Activated CD8-positive, alpha-beta memory T cell treated with anti-CD3 and anti-CD28 coated beads for 1 hour (primary cell): ENCODE measurements around the gene PRKD2.
"Not testable (repeated sequence)": the region's sequence is repeated elsewhere in the genome, so short reads cannot be mapped to it uniquely, and the experiment has no call there.

Experiments
- DNase-seq, 2 donors: peaks; one replicate each; pipeline ENCODE4 v3.0.0-alpha.2; 2020; ENCODE audit warnings: low read depth in 1 of 2; ENCODE audit errors: extremely low read depth in 1 of 2

The PRKD2 gene

DNA sequence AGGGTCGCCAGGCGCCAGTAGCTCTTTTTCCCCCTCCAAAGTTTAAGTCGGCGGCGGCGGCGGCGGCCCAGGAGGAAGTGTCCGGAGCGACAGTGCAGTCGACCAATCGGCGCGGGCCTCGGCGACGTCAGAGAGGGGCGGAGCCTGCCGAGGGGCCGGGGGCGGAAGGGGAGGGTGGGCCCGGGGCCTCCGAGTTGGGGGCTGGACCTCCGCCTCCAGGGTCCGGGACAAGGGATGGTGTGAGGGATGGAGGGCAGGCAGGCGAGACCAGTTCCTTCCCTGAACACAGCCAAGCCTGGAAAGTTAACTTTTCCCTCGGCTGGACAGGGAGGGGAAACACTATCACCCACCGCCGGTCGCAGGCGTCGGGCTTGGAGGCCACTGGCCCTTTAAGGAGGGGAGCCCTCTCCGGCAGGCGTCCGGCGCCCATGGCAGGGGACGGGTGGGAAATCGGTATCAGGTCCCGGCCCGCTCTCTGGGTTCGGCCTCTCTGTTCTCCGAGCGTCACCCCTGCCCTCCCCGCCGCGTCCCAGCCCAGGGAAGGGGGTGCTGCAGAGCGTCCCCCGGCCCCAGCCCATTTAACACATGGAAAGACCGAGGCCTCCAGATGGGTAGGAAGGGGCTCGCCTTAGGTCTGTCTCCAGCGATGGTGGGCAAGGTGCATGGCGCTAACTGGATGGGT lies at the start of gene PRKD2:
PRKD2 (minus strand) TSS at position 81 of the 682 bp plus-strand sequence. CDS start 744 bp downstream, outside the sequence.
- peak; percentile 60 to 89 for DNase-seq

DNA sequence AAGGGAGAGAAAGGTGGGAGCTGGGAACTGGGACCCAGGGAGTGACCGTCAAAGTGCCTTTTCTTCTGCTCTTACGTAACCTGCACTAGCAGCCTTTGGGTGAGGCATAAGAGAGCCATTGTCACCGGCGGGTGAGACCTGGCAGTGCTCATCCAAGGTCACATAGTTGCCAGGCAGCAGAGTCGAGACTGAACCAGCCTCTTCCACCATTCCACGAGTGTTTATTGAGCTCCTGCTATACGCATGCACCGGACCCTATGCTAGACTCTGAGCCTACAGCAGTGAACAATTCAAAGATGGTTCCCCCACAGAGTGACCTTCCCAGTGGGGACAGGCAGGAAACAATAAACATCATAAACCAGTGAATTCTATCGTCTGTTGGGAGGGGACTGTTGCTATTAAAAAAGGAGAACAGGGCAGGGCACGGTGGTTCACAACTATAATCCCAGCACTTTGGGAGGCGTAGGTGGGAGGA lies 47.9 kb upstream of the PRKD2 start:
- DNase-seq = no peak

DNA sequence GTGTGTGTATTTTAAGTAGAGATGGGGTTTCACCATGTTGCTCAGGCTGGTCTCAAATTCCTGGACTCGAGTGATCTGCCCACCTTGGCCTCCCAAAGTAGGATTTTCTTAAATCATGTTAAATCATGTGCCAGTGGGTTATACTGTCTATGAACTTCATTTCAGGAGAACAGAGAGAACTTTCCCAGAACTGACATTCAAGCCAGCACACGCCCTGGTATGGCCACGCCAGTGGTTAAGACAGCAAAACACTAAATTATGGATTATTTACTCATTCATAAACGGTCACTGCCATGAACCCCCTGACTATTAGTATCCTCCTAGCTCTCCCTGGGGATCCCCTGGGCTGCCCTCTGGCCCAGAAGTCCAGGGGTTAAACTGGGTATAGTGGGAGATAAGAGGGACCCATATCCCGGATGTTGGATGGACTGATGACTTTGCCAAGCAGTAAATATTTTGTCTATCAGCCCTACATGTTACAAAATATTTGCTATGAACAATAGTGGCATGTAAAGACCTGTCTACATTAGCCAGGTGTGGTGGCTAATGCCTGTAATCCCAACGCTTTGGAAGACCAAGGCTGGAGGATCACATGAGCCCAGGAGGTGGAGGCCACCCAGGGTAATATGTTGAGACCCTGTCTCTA lies 45.5 kb upstream of the PRKD2 start:
- DNase-seq = no peak

DNA sequence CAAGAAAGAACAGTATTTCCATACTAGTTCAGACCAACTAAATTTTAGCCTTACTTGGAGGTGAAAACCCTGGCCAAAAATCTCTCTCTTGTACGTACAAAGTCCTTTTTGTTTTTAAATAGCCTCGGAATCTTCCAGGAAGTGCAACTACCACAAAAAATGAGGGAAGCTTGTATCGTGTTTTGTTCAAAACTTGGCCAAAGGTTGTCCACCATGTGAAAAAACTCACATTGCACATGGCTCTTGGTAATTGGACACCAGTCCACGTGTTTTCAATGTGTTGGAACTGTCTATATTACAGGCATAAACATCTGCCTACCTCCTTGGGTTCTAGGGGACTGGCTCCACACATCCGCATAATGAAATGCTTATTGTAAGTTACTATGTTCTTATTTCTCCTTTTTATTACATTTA lies 44.5 kb upstream of the PRKD2 start:
- DNase-seq = no peak

DNA sequence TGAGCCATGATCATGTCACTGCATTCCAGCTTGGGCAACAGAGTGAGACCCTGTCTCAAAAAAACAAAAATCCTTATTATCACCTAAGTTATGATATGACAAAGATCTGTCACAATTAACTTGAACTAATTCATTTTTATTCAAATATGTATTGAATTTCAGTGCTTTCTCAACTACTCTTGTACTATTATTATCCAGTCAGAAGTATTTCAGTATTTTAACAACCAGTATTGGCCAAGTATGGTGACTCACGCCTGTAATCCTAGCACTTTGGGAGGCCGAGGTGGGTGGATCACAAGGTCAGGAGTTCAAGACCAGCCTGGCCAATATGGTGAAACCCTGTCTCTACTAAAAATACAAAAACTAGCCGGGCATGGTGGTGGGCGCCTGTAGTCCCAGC lies 44.0 kb upstream of the PRKD2 start:
- not testable (repeated sequence) for DNase-seq

DNA sequence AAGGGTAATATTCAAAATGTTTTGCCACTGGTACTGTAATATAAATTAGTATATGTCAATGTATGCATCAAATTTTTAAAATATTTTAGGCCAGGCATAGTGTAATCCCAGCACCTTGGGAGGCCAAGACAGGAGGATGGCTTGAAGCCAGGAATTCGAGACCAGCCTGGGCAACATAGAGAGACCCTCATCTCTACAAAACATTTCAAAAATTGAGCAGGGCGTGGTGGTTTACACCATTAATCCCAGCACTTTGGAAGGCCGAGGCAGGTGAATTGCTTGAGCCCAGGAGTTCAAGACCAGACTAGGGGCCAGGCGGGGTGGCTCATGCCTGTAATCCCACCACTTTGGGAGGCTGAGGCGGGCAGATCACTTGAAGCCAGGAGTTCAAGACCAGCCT lies 43.4 kb upstream of the PRKD2 start:
- DNase-seq = no peak

DNA sequence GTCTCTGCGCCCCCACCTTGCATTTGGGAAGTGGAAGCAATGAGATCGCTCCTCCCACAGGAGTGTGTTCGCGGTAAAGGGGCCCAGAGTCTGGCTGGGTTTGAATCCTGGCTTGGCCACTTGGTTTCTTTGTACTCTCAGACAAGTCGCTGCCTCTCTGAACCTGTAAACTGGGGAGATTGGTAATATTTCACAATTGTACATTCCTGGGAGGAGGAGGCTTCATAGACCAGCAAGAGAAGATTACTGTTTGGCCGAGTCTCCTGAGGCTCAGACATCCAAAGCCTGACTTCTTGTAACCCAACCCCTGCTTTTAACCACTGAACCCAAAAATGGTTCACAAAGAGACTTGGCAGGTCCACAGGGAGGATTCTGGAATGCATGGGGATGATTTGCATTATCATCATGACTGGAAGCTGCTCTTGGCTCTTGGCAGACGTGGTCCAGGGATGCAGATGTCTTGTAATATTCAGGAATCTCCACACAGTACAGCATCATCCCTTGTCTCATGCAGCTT lies 43.0 kb upstream of the PRKD2 start:
- no peak for DNase-seq

DNA sequence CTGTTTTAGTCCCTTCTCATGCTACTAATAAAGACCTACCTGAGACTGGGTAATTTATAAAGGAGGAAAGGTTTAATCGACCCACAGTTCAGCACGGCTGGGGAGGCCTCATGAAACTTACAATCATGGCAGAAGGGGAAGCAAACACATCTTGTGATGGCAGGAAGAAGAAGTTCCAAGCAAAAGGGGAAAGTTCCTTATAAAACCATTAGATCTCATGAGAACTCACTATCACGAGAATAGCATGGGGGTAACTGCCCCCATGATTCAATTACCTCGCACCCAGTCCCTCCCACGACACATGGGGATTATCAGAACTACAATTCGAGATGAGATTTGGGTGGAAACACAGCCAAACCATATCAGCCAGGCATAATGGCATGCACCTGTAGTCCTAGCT lies 42.3 kb upstream of the PRKD2 start:
- DNase-seq = no peak

DNA sequence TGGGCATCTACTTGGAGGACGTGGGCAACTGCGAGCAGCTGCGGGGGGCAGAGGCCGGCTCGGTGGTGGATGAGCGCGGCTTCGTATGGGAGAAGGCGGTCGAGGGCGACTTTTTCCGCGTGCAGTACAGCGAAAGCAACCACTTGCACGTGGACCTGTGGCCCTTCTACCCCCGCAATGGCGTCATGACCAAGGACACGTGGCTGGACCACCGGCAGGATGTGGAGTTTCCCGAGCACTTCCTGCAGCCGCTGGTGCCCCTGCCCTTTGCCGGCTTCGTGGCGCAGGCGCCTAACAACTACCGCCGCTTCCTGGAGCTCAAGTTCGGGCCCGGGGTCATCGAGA lies 39.6 kb upstream of the PRKD2 start:
- no peak for DNase-seq

DNA sequence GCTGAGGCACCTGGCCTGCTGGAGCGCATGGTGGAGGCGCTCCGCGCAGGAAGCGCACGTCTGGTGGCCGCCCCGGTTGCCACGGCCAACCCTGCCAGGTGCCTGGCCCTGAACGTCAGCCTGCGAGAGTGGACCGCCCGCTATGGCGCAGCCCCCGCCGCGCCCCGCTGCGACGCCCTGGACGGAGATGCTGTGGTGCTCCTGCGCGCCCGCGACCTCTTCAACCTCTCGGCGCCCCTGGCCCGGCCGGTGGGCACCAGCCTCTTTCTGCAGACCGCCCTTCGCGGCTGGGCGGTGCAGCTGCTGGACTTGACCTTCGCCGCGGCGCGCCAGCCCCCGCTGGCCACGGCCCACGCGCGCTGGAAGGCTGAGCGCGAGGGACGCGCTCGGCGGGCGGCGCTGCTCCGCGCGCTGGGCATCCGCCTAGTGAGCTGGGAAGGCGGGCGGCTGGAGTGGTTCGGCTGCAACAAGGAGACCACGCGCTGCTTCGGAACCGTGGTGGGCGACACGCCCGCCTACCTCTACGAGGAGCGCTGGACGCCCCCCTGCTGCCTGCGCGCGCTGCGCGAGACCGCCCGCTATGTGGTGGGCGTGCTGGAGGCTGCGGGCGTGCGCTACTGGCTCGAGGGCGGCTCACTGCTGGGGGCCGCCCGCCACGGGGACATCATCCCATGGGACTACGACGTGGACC lies 39.1 kb upstream of the PRKD2 start:
- DNase-seq = no peak

DNA sequence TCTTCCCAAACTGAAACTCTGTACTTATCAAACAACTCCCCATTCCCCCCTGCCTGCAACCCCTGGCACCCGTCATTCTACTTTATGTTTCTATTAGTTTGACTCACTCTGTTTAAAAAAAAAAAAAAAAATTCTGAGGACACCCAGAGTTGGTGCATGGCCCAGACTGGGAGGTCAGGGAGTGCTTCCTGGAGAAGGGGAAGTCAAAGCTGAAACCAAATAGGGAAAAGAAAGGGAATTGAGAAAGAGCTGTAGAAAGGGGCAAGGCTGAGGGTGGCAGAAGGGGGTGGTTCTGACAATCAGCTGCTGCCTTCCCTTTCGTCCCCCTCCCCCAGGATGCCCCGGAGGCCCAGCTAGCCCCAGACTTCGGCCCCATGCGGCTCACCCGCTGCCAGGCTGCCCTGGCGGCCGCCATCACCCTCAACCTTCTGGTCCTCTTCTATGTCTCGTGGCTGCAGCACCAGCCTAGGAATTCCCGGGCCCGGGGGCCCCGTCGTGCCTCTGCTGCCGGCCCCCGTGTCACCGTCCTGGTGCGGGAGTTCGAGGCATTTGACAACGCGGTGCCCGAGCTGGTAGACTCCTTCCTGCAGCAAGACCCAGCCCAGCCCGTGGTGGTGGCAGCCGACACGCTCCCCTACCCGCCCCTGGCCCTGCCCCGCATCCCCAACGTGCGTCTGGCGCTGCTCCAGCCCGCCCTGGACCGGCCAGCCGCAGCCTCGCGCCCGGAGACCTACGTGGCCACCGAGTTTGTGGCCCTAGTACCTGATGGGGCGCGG lies 38.4 kb upstream of the PRKD2 start:
- no peak for DNase-seq

DNA sequence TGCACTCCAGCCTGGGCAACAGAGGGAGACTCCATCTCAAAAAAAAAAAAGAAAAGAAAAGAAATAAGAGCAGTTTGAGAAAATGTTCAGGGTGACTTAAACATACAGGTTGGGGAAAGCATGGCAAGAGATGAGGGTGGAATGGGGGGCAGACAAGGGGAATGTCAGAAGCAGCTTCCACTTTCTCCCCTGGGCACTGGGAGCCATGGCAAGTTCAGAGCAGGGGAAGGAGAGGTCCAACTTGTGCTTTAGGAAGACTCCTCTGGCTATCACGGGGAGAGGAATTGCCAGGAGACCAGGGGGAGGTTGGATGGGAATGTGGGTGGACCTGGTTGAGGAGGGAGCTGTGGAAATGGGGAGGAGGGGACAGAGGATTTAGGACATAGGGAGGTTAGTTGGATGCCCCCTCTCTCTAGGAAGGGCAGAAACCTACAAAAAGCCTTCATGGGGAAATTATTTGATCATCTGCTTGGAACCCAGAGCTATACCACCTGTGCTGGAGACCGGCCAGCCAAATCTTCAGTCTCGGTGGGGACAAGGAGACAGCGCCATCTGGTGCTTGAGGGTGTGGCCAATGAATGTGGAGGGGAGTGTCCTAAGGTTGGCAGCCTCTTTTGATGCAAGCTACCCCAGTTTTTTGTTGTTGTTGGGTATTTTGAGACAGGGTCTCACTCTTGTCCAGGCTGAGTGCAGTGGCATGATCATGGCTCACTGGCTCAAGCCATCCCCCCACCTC lies 36.7 kb upstream of the PRKD2 start:
- DNase-seq = peak; percentile 31 to 42

DNA sequence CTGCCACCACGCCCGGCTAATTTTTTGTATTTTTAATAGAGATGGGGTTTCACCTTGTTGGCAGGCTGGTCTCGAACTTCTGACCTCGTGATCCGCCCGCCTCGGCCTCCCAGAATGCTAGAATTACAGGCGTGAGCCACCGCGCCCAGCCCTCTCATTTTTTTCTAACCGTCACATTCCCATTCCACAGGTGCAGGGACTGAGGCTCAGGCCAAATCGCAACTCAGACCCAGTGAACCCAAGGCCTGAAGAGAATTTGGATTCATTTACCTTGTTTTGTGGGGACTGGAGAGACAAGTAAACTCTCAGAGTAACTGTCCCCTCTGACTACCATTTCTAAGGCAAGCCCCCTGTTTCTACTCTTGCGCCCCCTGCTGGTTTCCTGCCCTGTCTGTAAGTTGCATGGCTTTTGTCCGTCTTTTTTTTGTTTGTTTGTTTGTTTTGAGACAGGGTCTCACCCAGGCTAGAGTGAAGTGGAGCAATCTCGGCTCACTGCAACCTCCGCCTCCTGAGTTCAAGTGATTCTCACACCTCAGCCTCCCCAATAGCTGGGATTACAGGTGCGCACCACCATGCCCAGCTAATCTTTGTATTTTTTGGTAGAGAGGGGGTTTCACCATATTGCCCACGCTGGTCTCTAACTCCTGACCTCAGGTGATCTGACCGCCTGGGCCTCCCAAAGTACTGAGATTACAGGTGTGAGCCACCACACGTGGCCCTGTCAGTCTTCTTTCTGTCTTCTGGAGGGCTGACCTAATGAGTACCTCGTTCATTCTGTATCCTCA lies 31.6 kb upstream of the PRKD2 start:
- peak; percentile 45 to 71 for DNase-seq

DNA sequence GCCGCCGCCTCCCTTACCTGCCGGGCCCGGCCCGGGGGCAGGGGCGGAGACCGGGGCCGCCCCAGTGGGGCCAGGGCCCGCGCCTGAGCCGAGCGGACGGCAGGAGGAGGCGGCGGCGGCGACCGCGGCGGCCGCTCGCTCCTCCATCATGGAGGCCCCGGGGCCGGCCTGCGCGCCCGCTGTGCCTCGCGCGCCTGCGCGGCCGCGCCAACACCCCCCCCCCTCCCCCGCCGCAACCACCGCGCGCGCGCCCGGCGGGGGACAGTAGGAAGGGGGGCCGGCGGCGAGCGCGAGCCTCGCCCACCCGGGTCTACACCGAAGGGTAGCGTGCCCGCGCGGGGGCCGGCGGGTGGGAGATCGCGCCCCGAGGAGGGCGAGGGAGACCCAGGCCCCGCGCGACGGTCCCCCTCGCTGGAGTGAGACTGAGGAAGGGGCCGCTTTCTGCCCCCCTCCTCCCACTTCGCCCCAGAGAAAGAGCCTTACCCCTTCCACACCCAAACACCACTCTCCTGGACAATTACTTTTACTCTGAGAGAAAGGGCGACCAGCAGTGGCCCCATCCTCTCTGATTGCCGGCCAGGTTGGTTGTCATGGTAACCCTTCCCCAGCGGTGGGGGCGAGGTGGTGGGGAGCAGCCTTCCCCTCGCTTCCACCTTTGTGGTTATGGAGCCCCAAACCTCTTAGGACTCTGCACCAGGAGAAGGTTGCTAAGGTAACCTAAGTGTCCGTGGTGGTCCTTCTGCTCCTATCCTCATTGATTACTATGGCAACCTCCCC lies 29.6 kb upstream of the PRKD2 start, which contains the start of gene STRN4:
STRN4 (minus strand) TSS at position 170 of the 777 bp plus-strand sequence; CDS start at position 150, 20 bp downstream.
- peak in 1 of 2 donors; percentile 53 for DNase-seq

DNA sequence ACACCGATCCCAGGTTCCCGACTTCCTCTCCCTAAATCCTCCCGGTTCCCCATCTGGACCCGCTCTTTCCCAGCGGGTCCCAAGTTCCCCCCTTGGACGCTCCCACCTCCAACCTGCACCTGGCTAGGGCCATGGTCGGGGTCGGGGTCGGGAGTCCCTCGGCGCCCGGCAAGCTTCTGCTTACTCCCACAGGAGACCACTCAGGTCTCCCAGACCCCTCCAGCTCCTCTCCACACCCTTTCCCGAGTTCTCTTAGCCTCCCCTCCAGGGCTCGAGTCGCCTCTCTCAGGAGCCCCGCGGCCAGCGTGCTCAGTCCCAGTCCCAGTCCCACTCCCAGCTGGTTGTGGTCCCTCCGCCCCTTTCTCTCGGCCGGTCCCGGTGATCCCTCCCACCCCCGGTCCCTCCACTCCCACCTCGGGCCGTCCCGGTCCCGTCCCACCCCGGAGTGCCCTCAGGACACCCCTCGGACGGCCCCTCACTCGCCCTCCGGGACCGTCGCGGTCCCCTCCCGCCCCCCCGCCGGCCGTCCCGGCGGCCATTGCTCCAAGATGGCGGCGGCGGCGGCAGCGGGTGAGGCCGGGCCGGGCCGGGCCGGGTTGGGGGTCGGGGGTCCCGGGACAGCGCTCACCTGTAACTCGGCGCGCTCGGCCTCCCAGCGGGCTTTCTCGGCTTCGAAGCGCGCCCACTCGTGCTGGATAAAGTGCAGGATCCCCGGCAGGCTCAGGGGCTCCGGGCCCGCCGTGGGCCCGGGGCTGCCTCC lies 28.8 kb upstream of the PRKD2 start, which contains the start of gene FKRP:
FKRP (plus strand) TSS at position 537 of the 760 bp plus-strand sequence. CDS start 9,394 bp downstream, outside the sequence.
- DNase-seq = peak in 1 of 2 donors; percentile 27

DNA sequence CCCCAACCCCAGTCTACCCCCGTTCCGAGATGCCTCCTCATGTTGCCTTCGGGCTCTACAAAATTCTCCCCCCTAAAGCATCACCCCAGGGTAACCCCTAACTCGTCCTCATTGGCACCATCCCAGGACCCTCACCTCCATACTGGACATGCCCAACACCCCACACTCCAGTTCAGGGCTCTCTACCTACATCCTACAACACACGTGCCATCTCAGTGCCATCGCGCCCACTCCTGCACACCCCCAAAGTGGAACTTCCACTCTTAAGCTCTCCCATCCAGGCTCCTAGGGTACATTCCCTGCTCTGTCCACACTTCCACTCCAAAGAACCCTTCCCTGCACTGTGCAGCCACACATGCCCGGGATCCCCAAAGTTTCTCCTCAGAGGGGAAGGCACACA lies 28.1 kb upstream of the PRKD2 start:
- DNase-seq = no peak

DNA sequence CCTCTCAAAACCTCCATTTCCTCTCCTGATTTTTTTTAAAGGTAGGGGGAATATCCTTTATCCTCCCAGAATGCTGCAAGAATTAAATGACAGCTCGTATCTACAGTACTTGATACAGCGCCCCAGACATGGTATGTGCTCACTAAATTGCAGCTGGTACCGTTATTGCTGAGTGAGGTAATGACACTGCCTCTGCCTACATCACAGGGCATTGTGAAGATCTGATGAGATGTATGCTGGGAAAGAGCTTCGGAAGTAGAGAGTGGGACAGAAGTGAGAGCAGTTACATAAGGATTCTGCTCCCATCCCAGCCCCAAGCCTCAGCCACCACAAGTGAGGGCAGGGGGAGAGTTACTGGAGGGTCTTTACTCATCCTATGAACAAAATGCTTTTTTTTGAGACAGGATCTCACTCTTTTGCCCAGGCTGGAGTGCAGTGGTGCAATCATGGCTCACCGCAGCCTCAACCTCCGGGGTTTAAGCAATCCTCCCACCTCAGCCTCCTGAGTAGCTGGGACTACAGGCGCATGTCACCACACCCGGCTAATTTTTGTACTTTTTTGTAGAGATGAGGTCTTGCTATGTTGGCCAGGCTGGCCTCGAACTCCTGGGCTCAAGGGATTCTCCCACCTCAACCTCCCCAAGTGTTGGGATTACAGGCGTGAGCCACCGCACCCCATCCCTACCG lies 27.2 kb upstream of the PRKD2 start:
- DNase-seq = no peak
